K562 (cell line): ENCODE measurements around the gene EXOSC9.

Experiments
- CEBPB ChIP-seq: fragments of 450-650 bp; IDR thresholded peaks from 2 replicates; pipeline ENCODE4 v1.6.1; 2016; ENCODE audit warnings: missing genetic modification characterization, missing compliant biosample characterization
- CTCF ChIP-seq, 3 experiments: IDR thresholded peaks in 2 of 3; conservative IDR thresholded peaks in 1 of 3; 2 replicates each; pipeline ENCODE4 v1.5.1; 2011 to 2012; ENCODE audit warnings: low read length in 3 of 3, mild to moderate bottlenecking in 3 of 3, control low read depth in 2 of 3, improper control_type of control experiment in 1 of 3, inconsistent platforms in 1 of 3, low read depth in 1 of 3, mixed read lengths in 1 of 3, moderate library complexity in 1 of 3; ENCODE audit not compliant: insufficient read depth in 2 of 3
- ELF1 ChIP-seq: fragments of 200-800 bp; sonication (Bioruptor generic); IDR thresholded peaks from 2 replicates; pipeline ENCODE4 v1.6.1; 2016; ENCODE audit warnings: missing genetic modification characterization, missing compliant biosample characterization
- ELF4 ChIP-seq: fragments of 450-650 bp; formaldehyde crosslinking; IDR thresholded peaks from 2 replicates; pipeline ENCODE4 v1.4.0; 2022; ENCODE audit warnings: missing genetic modification characterization
- GABPA ChIP-seq: fragments of 200-800 bp; sonication (Bioruptor generic); conservative IDR thresholded peaks from 2 replicates; pipeline ENCODE4 v1.6.1; 2016; ENCODE audit warnings: low read depth, missing genetic modification characterization, missing compliant biosample characterization
- GATA2 ChIP-seq: sonication (generic); formaldehyde crosslinking; IDR thresholded peaks from 2 replicates; pipeline ENCODE4 v1.4.0; 2020; ENCODE audit warnings: mild to moderate bottlenecking, missing genetic modification reagents
- KLF10 ChIP-seq: fragments of 250-450 bp; sonication (Bioruptor Pico); IDR thresholded peaks from 2 replicates; pipeline ENCODE4 v1.6.1; 2021; ENCODE audit warnings: matching md5 sums
- PHF8 ChIP-seq: fragments of 200-600 bp; sonication (generic); IDR thresholded peaks from 2 replicates; pipeline ENCODE4 v1.6.1; 2012; ENCODE audit warnings: mixed run types, mild to moderate bottlenecking, inconsistent platforms, low read length, moderate library complexity, borderline replicate concordance
- POLR2AphosphoS5 ChIP-seq: IDR thresholded peaks from 2 replicates; pipeline ENCODE4 v1.6.1; 2011; ENCODE audit warnings: mild to moderate bottlenecking, low read depth, low read length, moderate library complexity; ENCODE audit not compliant: control insufficient read depth, insufficient read depth
- SETDB1 ChIP-seq: IDR thresholded peaks from one replicate; pipeline ENCODE4 v1.6.1; 2012; ENCODE audit warnings: low read length, control low read depth, inconsistent platforms
- SIN3A ChIP-seq, 2 experiments: fragments of 150-350 bp in 1 of 2; IDR thresholded peaks; 2 replicates each; pipeline ENCODE4 v1.6.1; 2011 to 2016; ENCODE audit warnings: borderline replicate concordance in 2 of 2, low read depth in 2 of 2, low read length in 2 of 2, mild to moderate bottlenecking in 2 of 2, moderate library complexity in 2 of 2; ENCODE audit not compliant: control insufficient read depth in 1 of 2
- TCF3 ChIP-seq: sonication (generic); formaldehyde crosslinking; IDR thresholded peaks from 2 replicates; pipeline ENCODE4 v1.4.0; 2020; ENCODE audit warnings: mild to moderate bottlenecking, missing genetic modification reagents
- ZFP36 ChIP-seq: fragments of 150-350 bp; IDR thresholded peaks from 2 replicates; pipeline ENCODE4 v1.6.1; 2018; ENCODE audit warnings: low read length, low read depth; ENCODE audit not compliant: partially characterized antibody

GRCh38 chr4:121771869-121772268 lies 29.3 kb upstream of the EXOSC9 start:
- TF ChIP-seq SIN3A (IDR thresholded peaks at IDR 0.05; ENCODE audit: borderline replicate concordance in 2 of 2, control insufficient read depth in 1 of 2, low read depth in 2 of 2, low read length in 2 of 2) (no peak), PHF8 (no peak), GATA2 (CRISPR knock-in tag) (no peak), GABPA (tag) (no peak), CEBPB (tag) (no peak), POLR2AphosphoS5 (no peak), ZFP36 (no peak), ELF4 (no peak), KLF10 (CRISPR knock-in tag) (no peak), TCF3 (CRISPR knock-in tag) (no peak), ELF1 (tag) (no peak), CTCF (IDR thresholded peaks at IDR 0.05 in 2 of 3, conservative IDR thresholded peaks at IDR 0.05 in 1 of 3; ENCODE audit: insufficient read depth in 2 of 3, low read depth in 1 of 3, low read length in 3 of 3) (no peak), SETDB1 (no peak)
